CD4-positive, alpha-beta T cell (primary cell): Measurements from ENCODE around the gene LRPAP1. TPM values are rescaled to one million over a fixed set of nuclear protein-coding genes. Genes with fewer than 3 reads are reported as not detected.

Experiments used
- ATAC-seq: fragments of 200-7000 bp; cut with Tn5 transposase; one replicate; pipeline ENCODE4 v1.10.0; 2022; ENCODE audit warnings: mild to moderate bottlenecking; ENCODE audit not compliant: poor library complexity
- CTCF ChIA-PET: fragments of 350-600 bp; sonication (Branson Sonifier 250); formaldehyde crosslinking; loops from one replicate; lab custom pipeline; 2021; ENCODE audit warnings: antibody characterized with exemption, inconsistent platforms; lab: Charles Lee
- POLR2A ChIA-PET: fragments of 350-600 bp; sonication (Branson Sonifier 250); formaldehyde crosslinking; loops from one replicate; lab custom pipeline; 2021; ENCODE audit warnings: antibody characterized with exemption, inconsistent platforms; lab: Charles Lee
- DNase-seq, 14 experiments: peaks; one replicate each; pipeline ENCODE4 v3.0.0-alpha.2; 2013 to 2020; ENCODE audit warnings: mixed read lengths in 2 of 14
- H3K27ac ChIP-seq, 2 donors: one replicate each; pipeline versions ENCODE4 v1.5.1 to v1.7.0; 2013; ENCODE audit warnings: low read length in 2 of 2, low read depth in 1 of 2, mild to moderate bottlenecking in 1 of 2
- H3K27me3 ChIP-seq, 2 experiments: 1 replicate in 1 of 2; 2 replicates in 1 of 2; pipeline versions ENCODE4 v1.6.1 to v1.7.0; 2013; ENCODE audit warnings: low read length in 2 of 2, control low read depth in 1 of 2, mild to moderate bottlenecking in 1 of 2, moderate library complexity in 1 of 2; ENCODE audit not compliant: insufficient read depth in 2 of 2, control insufficient read depth in 1 of 2
- H3K36me3 ChIP-seq: one replicate; pipeline ENCODE4 v1.6.1; 2013; ENCODE audit warnings: low read length, control low read depth; ENCODE audit not compliant: insufficient read depth
- H3K4me1 ChIP-seq: one replicate; pipeline ENCODE4 v1.6.1; 2013; ENCODE audit warnings: low read length, control low read depth; ENCODE audit not compliant: insufficient read depth
- H3K4me3 ChIP-seq: one replicate; pipeline ENCODE4 v1.5.1; 2013; ENCODE audit warnings: mild to moderate bottlenecking, low read length, moderate library complexity
- H3K9me3 ChIP-seq, 2 experiments: 1 replicate in 1 of 2; 2 replicates in 1 of 2; pipeline versions ENCODE4 v1.6.1 to v1.7.0; 2013; ENCODE audit warnings: low read length in 2 of 2, mild to moderate bottlenecking in 2 of 2, control low read depth in 1 of 2, moderate library complexity in 1 of 2; ENCODE audit not compliant: control insufficient read depth in 1 of 2, insufficient read depth in 1 of 2
- H3K27ac Mint-ChIP-seq: one replicate; pipeline ENCODE4 v1.8.0; 2020; ENCODE audit warnings: mixed read lengths
- H3K27me3 Mint-ChIP-seq: one replicate; pipeline ENCODE4 v1.8.0; 2021; ENCODE audit warnings: mixed read lengths
- H3K36me3 Mint-ChIP-seq: one replicate; pipeline ENCODE4 v1.8.0; 2021; ENCODE audit warnings: low read depth, mixed read lengths
- H3K4me1 Mint-ChIP-seq: one replicate; pipeline ENCODE4 v1.8.0; 2021; ENCODE audit warnings: low read depth, mixed read lengths
- H3K4me3 Mint-ChIP-seq: one replicate; pipeline ENCODE4 v1.8.0; 2020; ENCODE audit warnings: mild to moderate bottlenecking, mixed read lengths
- H3K9me3 Mint-ChIP-seq: one replicate; pipeline ENCODE4 v1.8.0; 2020; ENCODE audit warnings: mixed read lengths
- intact Hi-C, 2 experiments: fragments of 100-400 bp; cut with DNase I in 1 of 2; cut with micrococcal nuclease in 1 of 2; formaldehyde crosslinking; loops; one replicate each; pipeline versions ENCODE4 v1.15.1 to v1.9.0; 2023 to 2025; cut with DNase I, micrococcal nuclease
- total RNA-seq, 174 experiments: library from RNA in 2 of 174; stranded (reverse) in 2 of 174; gene quantifications; one replicate each; pipeline ENCODE4 v1.2.3 and lab custom pipeline; 2021 to 2026
- TF ChIP-seq, protein P1 (sequence below): fragments of 200-600 bp; IDR thresholded peaks from one replicate; pipeline ENCODE4 v1.8.0; 2022; ENCODE audit warnings: antibody characterized with exemption, mild to moderate bottlenecking

LRPAP1 gene
- total RNA-seq, 2 experiments from 2014 or later, result 84.2 to 88.0 TPM

DNA sequence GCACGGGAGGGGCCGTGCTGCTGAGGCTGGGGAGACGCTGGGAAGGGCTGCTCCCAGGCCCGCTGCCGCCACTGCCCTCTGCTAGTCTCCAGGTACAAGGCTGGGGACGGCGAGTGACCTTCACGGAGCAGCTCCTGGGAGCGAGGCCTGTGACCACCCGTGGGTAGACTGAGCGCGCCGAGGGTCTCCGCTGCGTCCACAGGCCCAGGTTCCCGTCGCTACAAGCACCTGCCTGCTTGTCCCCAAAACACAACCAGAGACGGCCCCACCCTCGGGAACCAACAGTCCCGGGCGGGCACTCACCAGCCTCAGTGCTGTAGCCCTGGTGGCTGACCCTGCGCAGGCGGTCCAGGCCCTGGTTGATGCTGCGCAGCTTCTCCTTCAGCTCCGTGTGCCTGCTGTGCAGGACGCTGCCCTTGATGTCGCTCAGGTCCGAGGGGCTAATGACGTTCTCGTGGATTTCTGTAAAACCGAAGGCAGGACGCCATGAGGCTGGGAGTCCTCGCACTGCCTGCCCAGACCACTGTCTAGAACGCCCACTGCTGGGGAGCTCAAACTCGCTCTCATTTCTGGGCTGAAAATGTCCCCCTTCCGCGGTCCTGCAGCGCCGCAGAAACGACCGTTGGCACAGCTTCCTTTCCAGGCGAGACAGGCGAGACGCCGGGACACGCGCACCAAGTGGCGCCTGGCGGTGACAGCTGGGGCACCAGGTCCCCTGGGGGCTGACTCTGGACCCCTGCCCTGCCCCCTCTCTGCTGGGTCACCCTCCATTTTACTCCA is 14.3 kb downstream of the LRPAP1 start:
- no peak overlapping the region for H3K27ac ChIP-seq
- TF ChIP-seq, protein P1, sequence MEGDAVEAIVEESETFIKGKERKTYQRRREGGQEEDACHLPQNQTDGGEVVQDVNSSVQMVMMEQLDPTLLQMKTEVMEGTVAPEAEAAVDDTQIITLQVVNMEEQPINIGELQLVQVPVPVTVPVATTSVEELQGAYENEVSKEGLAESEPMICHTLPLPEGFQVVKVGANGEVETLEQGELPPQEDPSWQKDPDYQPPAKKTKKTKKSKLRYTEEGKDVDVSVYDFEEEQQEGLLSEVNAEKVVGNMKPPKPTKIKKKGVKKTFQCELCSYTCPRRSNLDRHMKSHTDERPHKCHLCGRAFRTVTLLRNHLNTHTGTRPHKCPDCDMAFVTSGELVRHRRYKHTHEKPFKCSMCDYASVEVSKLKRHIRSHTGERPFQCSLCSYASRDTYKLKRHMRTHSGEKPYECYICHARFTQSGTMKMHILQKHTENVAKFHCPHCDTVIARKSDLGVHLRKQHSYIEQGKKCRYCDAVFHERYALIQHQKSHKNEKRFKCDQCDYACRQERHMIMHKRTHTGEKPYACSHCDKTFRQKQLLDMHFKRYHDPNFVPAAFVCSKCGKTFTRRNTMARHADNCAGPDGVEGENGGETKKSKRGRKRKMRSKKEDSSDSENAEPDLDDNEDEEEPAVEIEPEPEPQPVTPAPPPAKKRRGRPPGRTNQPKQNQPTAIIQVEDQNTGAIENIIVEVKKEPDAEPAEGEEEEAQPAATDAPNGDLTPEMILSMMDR, result no peak
- ChIA-PET CTCF (no interaction called here), POLR2A (no interaction called here)
- no peak overlapping the region for H3K4me3 Mint-ChIP-seq
- H3K27me3 Mint-ChIP-seq, result no peaks in the 10 kb centered on the region
- DNase-seq (no peak), ATAC-seq (no peak)
- no peaks in the 10 kb centered on the region for H3K9me3 Mint-ChIP-seq
- no peak overlapping the region for H3K4me3 ChIP-seq
- H3K36me3 Mint-ChIP-seq, result peaks cover 74% of the 10 kb centered on the region
- H3K9me3 ChIP-seq, result no peaks in the 10 kb centered on the region
- no peak overlapping the region for H3K27ac Mint-ChIP-seq
- no peaks in the 10 kb centered on the region for H3K4me1 ChIP-seq
- H3K27me3 ChIP-seq, result no peaks in the 10 kb centered on the region
- H3K4me1 Mint-ChIP-seq, result no peaks in the 10 kb centered on the region
- H3K36me3 ChIP-seq, result peaks cover 94% of the 10 kb centered on the region
- intact Hi-C loops, result no loop called here

DNA sequence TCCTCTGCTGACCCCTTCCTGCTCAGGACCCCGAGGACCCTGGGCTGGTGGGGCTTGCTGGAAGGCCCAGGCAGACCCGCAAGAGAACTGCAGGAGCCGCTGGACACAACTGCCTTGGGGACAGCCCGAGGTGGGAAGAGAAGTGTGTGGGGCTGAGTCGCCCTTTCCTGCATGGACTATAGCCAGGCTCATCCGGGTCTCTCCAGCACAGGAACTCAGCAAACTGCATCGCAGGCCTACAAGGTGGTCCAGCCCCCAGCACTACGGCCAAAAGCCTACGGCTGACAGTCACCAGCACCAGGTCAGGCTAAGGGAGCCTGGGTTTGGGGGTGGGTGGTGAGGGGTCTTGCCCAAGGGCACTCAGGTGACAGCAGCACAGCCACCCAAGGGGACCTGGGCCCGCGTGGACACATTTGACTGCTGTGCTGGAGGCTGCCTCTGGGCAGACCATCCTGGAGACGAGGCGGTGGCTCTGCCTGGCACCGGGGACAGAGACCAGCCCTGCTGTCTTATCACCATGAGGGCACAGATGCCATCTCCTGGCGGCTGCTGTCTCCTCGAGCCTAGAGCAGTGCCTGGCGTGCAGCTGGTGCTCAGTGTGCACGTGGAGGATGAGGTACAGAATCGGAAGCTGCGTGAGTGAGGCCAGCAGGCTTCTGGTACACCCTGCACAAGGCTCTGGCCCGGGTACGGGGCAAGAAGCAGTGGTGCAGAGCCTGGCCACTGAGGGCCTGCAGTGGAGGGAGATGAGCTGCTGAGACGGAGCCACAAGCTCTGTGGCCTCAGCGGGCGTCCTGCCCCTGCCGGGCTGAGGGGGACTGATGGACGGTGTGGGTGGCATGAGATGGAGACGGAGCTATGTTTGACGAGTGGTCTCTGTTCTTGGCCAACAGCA is 15.1 kb downstream of the LRPAP1 start:
- intact Hi-C loops, result no loop called here
- DNase-seq, result peak in 1 of 14 experiments; percentile 4
- H3K36me3 ChIP-seq, result peaks cover 95% of the 10 kb centered on the region

DNA sequence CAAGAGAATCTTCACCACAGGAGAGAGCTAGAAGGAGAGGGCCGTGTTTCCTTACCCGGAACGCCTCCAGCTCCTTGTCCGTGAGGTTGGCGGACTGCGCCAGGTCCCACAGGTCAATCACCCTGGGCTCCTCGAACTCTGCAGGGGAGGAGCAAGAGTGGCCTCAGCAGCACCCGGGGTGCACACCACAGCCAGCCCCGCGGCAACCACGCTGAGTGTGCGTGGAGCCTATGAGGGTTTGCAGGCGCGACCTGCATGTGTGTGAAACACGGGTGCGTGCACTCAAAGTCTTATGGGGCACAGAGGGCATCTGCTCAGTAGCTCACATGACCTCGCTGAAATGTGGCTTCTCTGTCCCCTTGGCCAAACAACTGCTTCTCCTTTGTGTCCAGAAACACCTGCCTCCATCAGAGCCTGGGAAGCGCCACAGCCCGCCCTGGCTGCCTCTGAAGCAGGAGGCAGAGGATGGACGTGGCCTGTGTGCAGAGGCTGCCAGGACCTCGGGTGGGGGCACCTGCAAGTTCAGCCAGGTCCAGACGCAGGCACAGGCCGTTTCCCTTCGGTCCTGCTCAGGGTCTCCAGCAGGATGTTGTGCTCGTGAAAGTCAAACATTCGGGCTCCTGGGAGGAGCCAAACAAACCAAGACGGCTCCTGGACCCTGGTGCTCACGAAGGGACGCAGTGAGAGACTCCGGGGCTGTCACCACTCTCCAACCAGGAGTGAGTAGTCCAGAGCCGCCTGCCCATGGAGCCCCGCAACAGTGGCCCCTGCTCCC is 16.0 kb downstream of the LRPAP1 start:
- Mint-ChIP-seq H3K9me3 (no peaks in the 10 kb centered on the region), H3K27me3 (no peaks in the 10 kb centered on the region), H3K4me3 (no peak overlapping the region), H3K4me1 (no peaks in the 10 kb centered on the region), H3K27ac (no peak overlapping the region), H3K36me3 (peaks cover 79% of the 10 kb centered on the region)
- Histone ChIP-seq H3K9me3 (peaks cover 0 to 16% of the 10 kb centered on the region in 2 experiments), H3K27ac (no peak overlapping the region), H3K36me3 (peaks cover 92% of the 10 kb centered on the region), H3K27me3 (no peaks in the 10 kb centered on the region), H3K4me3 (no peak overlapping the region), H3K4me1 (no peaks in the 10 kb centered on the region)
- TF ChIP-seq, protein P1, result no peak
- CTCF ChIA-PET, result no interaction called here
- intact Hi-C loops, result no loop called here
- DNase-seq (peak in 1 of 14 experiments; percentile 3), ATAC-seq (no peak)
- POLR2A ChIA-PET, result no interaction called here

More for the DNA sequence above, 15.1 kb downstream of the LRPAP1 start:
- H3K4me1 Mint-ChIP-seq, result no peaks in the 10 kb centered on the region
- ChIA-PET POLR2A (no interaction called here), CTCF (no interaction called here)
- no peak overlapping the region for H3K4me3 Mint-ChIP-seq
- ATAC-seq, result no peak
- H3K27me3 Mint-ChIP-seq, result no peaks in the 10 kb centered on the region
- no peaks in the 10 kb centered on the region for H3K4me1 ChIP-seq
- H3K27me3 ChIP-seq, result no peaks in the 10 kb centered on the region
- H3K36me3 Mint-ChIP-seq, result peaks cover 82% of the 10 kb centered on the region
- no peak overlapping the region for H3K27ac ChIP-seq
- no peak overlapping the region for H3K27ac Mint-ChIP-seq
- no peak overlapping the region for H3K4me3 ChIP-seq
- TF ChIP-seq, protein P1, result no peak
- peaks cover 0 to 8% of the 10 kb centered on the region in 2 experiments for H3K9me3 ChIP-seq
- H3K9me3 Mint-ChIP-seq, result no peaks in the 10 kb centered on the region
